Upper lobe of left lung (tissue), 4 donors: Measurements from ENCODE around the gene AFF4.

Experiments
- EP300 ChIP-seq, 4 donors: sonication (generic); formaldehyde crosslinking; IDR thresholded peaks; one replicate each; pipeline ENCODE4 v1.5.1; 2017; ENCODE audit warnings: antibody characterized with exemption in 4 of 4, control low read depth in 2 of 4
- POLR2A ChIP-seq, 4 donors: fragments of 450-650 bp; IDR thresholded peaks; one replicate each; pipeline ENCODE4 v1.5.1; 2016 to 2017; ENCODE audit warnings: antibody characterized with exemption in 4 of 4, mild to moderate bottlenecking in 2 of 4
- POLR2AphosphoS5 ChIP-seq, 2 donors: sonication (generic); formaldehyde crosslinking; IDR thresholded peaks; one replicate each; pipeline ENCODE4 v1.5.1; 2017; ENCODE audit warnings: antibody characterized with exemption in 2 of 2
- TF ChIP-seq, protein P1 (sequence below), 6 experiments: fragments of 450-650 bp in 4 of 6; fragments of 200-600 bp in 2 of 6; sonication (generic) in 2 of 6; IDR thresholded peaks; one replicate each; pipeline ENCODE4 v1.5.1; 2016 to 2019; ENCODE audit warnings: antibody characterized with exemption in 6 of 6

DNA sequence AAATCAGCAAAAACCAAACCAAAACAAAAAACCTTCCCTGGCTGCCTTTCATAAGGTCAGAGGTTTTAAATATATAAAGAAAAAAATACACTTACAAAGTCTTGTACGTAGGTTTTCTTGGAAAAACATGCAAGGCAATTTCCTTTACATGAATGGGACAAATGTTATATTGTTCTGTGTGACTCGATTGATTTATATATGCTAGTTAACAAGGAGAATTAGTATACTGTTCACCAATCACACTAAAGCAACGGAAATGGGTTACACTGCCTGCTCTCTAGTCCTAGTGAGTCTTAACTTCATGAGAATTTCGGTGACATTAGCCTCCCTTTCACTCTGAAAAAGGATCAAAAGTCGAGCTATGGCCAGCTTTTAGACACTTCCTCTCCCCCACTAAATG, 102.7 kb downstream of the AFF4 start:
- TF ChIP-seq, protein P1, sequence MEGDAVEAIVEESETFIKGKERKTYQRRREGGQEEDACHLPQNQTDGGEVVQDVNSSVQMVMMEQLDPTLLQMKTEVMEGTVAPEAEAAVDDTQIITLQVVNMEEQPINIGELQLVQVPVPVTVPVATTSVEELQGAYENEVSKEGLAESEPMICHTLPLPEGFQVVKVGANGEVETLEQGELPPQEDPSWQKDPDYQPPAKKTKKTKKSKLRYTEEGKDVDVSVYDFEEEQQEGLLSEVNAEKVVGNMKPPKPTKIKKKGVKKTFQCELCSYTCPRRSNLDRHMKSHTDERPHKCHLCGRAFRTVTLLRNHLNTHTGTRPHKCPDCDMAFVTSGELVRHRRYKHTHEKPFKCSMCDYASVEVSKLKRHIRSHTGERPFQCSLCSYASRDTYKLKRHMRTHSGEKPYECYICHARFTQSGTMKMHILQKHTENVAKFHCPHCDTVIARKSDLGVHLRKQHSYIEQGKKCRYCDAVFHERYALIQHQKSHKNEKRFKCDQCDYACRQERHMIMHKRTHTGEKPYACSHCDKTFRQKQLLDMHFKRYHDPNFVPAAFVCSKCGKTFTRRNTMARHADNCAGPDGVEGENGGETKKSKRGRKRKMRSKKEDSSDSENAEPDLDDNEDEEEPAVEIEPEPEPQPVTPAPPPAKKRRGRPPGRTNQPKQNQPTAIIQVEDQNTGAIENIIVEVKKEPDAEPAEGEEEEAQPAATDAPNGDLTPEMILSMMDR (IDR thresholded peaks at IDR 0.05), result no peak
- no peak for TF ChIP-seq POLR2A (IDR thresholded peaks at IDR 0.05)
- TF ChIP-seq EP300 (IDR thresholded peaks at IDR 0.05), result no peak
- TF ChIP-seq POLR2AphosphoS5 (IDR thresholded peaks at IDR 0.05), result no peak
